ENCODE data around the gene TSPAN16. TPM values are rescaled to one million over a fixed set of nuclear protein-coding genes. Genes with fewer than 3 reads are reported as not detected.

The TSPAN16 gene
- total RNA-seq, 1 experiment from 2014 or later = not detected

- intact Hi-C loops (cut with micrococcal nuclease; ENCODE audit: unreplicated experiment) = no loop called here
- no peak for TF ChIP-seq CTCF (conservative IDR thresholded peaks at IDR 0.05)
- TF ChIP-seq EZH2 (IDR thresholded peaks at IDR 0.05; ENCODE audit: low read depth) = no peak
- ChIA-PET POLR2A (ENCODE audit: unreplicated experiment) (no interaction called here), CTCF (interaction anchor here (0.6 kb wide), 1 partner anchor 1406 kb away, joined by 13 read pairs; no protein-coding TSS in a partner anchor)
- no peak overlapping the region for H2AFZ ChIP-seq
- H3K4me3 ChIP-seq = no peak overlapping the region
- H3K4me2 ChIP-seq = no peak overlapping the region
- no peaks in the 10 kb centered on the region for H3K79me2 ChIP-seq (ENCODE audit: low read depth)
- peaks cover 27% of the 10 kb centered on the region for H3F3A ChIP-seq (ENCODE audit: insufficient read depth, low read depth)
- no peak for DNase-seq
- no TSS peak for BruUV-seq (replicated peaks)
- peaks cover 28% of the 10 kb centered on the region for H3K4me1 ChIP-seq (replicated peaks; ENCODE audit: insufficient read depth)
- H3K36me3 ChIP-seq (ENCODE audit: low read depth) = no peaks in the 10 kb centered on the region
- no peak overlapping the region for H3K27ac ChIP-seq
- no peaks in the 10 kb centered on the region for H3K9me3 ChIP-seq (ENCODE audit: insufficient read depth, low read depth)
- H4K20me1 ChIP-seq (ENCODE audit: insufficient read depth) = no peaks in the 10 kb centered on the region
- no peaks in the 10 kb centered on the region for H3K9me2 ChIP-seq (ENCODE audit: insufficient read depth)
- H3K27me3 ChIP-seq (ENCODE audit: insufficient read depth, low read depth) = no peaks in the 10 kb centered on the region
Observed at GRCh38 chr19:11267316-11268085, 28.5 kb upstream of the TSPAN16 start.

- no peak overlapping the region for H3K4me2 ChIP-seq
- POLR2A ChIA-PET (ENCODE audit: unreplicated experiment) = no interaction called here
- CTCF ChIA-PET = no interaction called here
Observed at GRCh38 chr19:11268783-11269267, 27.1 kb upstream of the TSPAN16 start.

GRCh38 chr19:11269408-11269807 is 26.6 kb upstream of the TSPAN16 start:
- BruUV-seq (replicated peaks) = no TSS peak
- Histone ChIP-seq H3K36me3 (ENCODE audit: low read depth) (no peaks in the 10 kb centered on the region), H3K27ac (no peak overlapping the region), H3K9me2 (ENCODE audit: insufficient read depth) (no peaks in the 10 kb centered on the region), H3K4me2 (no peak overlapping the region), H3K79me2 (ENCODE audit: low read depth) (no peaks in the 10 kb centered on the region), H3K9me3 (ENCODE audit: insufficient read depth, low read depth) (no peaks in the 10 kb centered on the region), H4K20me1 (ENCODE audit: insufficient read depth) (no peaks in the 10 kb centered on the region), H3K4me1 (replicated peaks; ENCODE audit: insufficient read depth) (peaks cover 24% of the 10 kb centered on the region), H3K4me3 (no peak overlapping the region), H2AFZ (no peak overlapping the region), H3F3A (ENCODE audit: insufficient read depth, low read depth) (peaks cover 28% of the 10 kb centered on the region), H3K27me3 (ENCODE audit: insufficient read depth, low read depth) (no peaks in the 10 kb centered on the region)
- POLR2A ChIA-PET (ENCODE audit: unreplicated experiment) = interaction anchor here (0.6 kb wide), 1 partner anchor 20 kb away, joined by 3 read pairs; no protein-coding TSS in a partner anchor
- TF ChIP-seq CTCF (conservative IDR thresholded peaks at IDR 0.05) (no peak), EZH2 (IDR thresholded peaks at IDR 0.05; ENCODE audit: low read depth) (no peak)
- DNase-seq = no peak
- intact Hi-C loops (cut with micrococcal nuclease; ENCODE audit: unreplicated experiment) = no loop called here
- CTCF ChIA-PET = no interaction called here

More at GRCh38 chr19:11268783-11269267, 27.1 kb upstream of the TSPAN16 start:
- Histone ChIP-seq H3K27ac (no peak overlapping the region), H4K20me1 (ENCODE audit: insufficient read depth) (no peaks in the 10 kb centered on the region), H3K27me3 (ENCODE audit: insufficient read depth, low read depth) (no peaks in the 10 kb centered on the region), H3K36me3 (ENCODE audit: low read depth) (no peaks in the 10 kb centered on the region), H3F3A (ENCODE audit: insufficient read depth, low read depth) (peaks cover 28% of the 10 kb centered on the region), H3K9me2 (ENCODE audit: insufficient read depth) (no peaks in the 10 kb centered on the region), H2AFZ (no peak overlapping the region), H3K4me1 (replicated peaks; ENCODE audit: insufficient read depth) (peaks cover 29% of the 10 kb centered on the region), H3K79me2 (ENCODE audit: low read depth) (no peaks in the 10 kb centered on the region), H3K9me3 (ENCODE audit: insufficient read depth, low read depth) (no peaks in the 10 kb centered on the region), H3K4me3 (no peak overlapping the region)
- TF ChIP-seq CTCF (conservative IDR thresholded peaks at IDR 0.05) (no peak), EZH2 (IDR thresholded peaks at IDR 0.05; ENCODE audit: low read depth) (no peak)
- intact Hi-C loops (cut with micrococcal nuclease; ENCODE audit: unreplicated experiment) = no loop called here
- DNase-seq = no peak
- BruUV-seq (replicated peaks) = no TSS peak

Data from PC-9 (cell line).